Stimulated activated CD4-positive, alpha-beta T cell treated with anti-CD3 and anti-CD28 coated beads, Interleukin-4, amount 100 ng/mL, for 1 hour (primary cell): ENCODE measurements around the gene HRNR.
A peak's percentile ranks its signal among the peaks of the same experiment; 100 is the strongest.
"Not testable (repeated sequence)": the region's sequence is repeated elsewhere in the genome, so short reads cannot be mapped to it uniquely, and the experiment has no call there.

Experiments used
- DNase-seq: peaks from one replicate; pipeline ENCODE4 v3.0.0-alpha.2; 2020

The HRNR gene

GRCh38 chr1:152224093-152224492, at the start of gene HRNR:
TSS of gene HRNR (minus strand) at chr1:152224193. CDS start at chr1:152223253, 940 bp downstream.
- DNase-seq, result no peak

- DNase-seq, result not testable (repeated sequence)
Observed at GRCh38 chr1:152256394-152256793, 32.4 kb upstream of the HRNR start.

GRCh38 chr1:152252157-152252556, 28.2 kb upstream of the HRNR start:
- no peak for DNase-seq

- no peak for DNase-seq
Observed at GRCh38 chr1:152251391-152251790, 27.4 kb upstream of the HRNR start.

GRCh38 chr1:152247316-152247715, 23.3 kb upstream of the HRNR start:
- no peak for DNase-seq

- DNase-seq, result no peak
Observed at GRCh38 chr1:152244576-152245273, 20.7 kb upstream of the HRNR start.

GRCh38 chr1:152237093-152237492, 13.1 kb upstream of the HRNR start:
- no peak for DNase-seq

GRCh38 chr1:152228831-152229230, 4.8 kb upstream of the HRNR start:
- DNase-seq, result no peak

- no peak for DNase-seq
Observed at GRCh38 chr1:152227310-152227928, 3.4 kb upstream of the HRNR start.

GRCh38 chr1:152225678-152226077, 1.7 kb upstream of the HRNR start:
- no peak for DNase-seq

- no peak for DNase-seq
Observed at GRCh38 chr1:152220166-152221163, 3.5 kb downstream of the HRNR start.

- DNase-seq, result not testable (repeated sequence)
Observed at GRCh38 chr1:152219438-152219837, 4.6 kb downstream of the HRNR start.

GRCh38 chr1:152218762-152219436, 5.1 kb downstream of the HRNR start:
- no peak for DNase-seq

- DNase-seq, result not testable (repeated sequence)
Observed at GRCh38 chr1:152215604-152216003, 8.4 kb downstream of the HRNR start.

- not testable (repeated sequence) for DNase-seq
Observed at GRCh38 chr1:152214911-152215310, 9.1 kb downstream of the HRNR start.

- no peak for DNase-seq
Observed at GRCh38 chr1:152198982-152199381, 25.0 kb downstream of the HRNR start.

GRCh38 chr1:152197361-152197941, 26.5 kb downstream of the HRNR start:
- DNase-seq, result no peak

GRCh38 chr1:152191711-152192110, 32.3 kb downstream of the HRNR start:
- no peak for DNase-seq

- no peak for DNase-seq
Observed at GRCh38 chr1:152191260-152191659, 32.7 kb downstream of the HRNR start.

- no peak for DNase-seq
Observed at GRCh38 chr1:152190589-152190988, 33.4 kb downstream of the HRNR start.

- DNase-seq, result peak; percentile 72
Observed at GRCh38 chr1:152189657-152190442, 34.1 kb downstream of the HRNR start.
